HepG2 (cell line): ENCODE measurements around the gene GLI3. TPM values are rescaled to one million over a fixed set of nuclear protein-coding genes. Genes with fewer than 3 reads are reported as not detected.

ENCODE experiments used
- ATAC-seq: fragments of 200-7000 bp; cut with Tn5 transposase; 3 replicates; pipeline ENCODE4 v1.9.1; 2020; ENCODE audit warnings: mild to moderate bottlenecking, moderate library complexity
- BruUV-seq: library from RNA; stranded (reverse); fragments of 400-500 nt; replicated peaks from 2 replicates; lab custom pipeline; 2021; lab: Mats Ljungman, UMichigan
- CTCF ChIA-PET: fragments of 300-600 bp; formaldehyde crosslinking; extraction: SDS; loops from one replicate; lab custom pipeline; 2021; ENCODE audit warnings: low total read pairs, inconsistent platforms, low intra/inter-chr PET ratio; lab: Yijun Ruan, JAX
- POLR2A ChIA-PET: fragments of 350-600 bp; sonication (Branson Sonifier 250); formaldehyde crosslinking; loops from one replicate; lab custom pipeline; 2020; ENCODE audit warnings: antibody characterized with exemption, inconsistent platforms; lab: Yijun Ruan, JAX
- DNase-seq: peaks from one replicate; pipeline ENCODE4 v3.0.0-alpha.2; 2015; ENCODE audit warnings: low spot score
- FAIRE-seq: peaks from 3 replicates; lab custom pipeline; 2011; peaks lifted over from hg19 to GRCh38; lab: Jason Lieb, UNC
- H2AFZ ChIP-seq: one replicate; pipeline ENCODE4 v1.6.1; 2011; ENCODE audit warnings: low read length, inconsistent platforms
- H3K27ac ChIP-seq: fragments of 300-600 bp; 3 replicates; pipeline ENCODE4 v1.8.0; 2011; ENCODE audit warnings: mixed run types, mild to moderate bottlenecking, mixed read lengths, low read length, inconsistent platforms; ENCODE audit not compliant: insufficient read depth; ENCODE audit errors: extremely low read length
- H3K27me3 ChIP-seq, 2 experiments: fragments of 200-600 bp in 1 of 2; 2 replicates in 1 of 2; 3 replicates in 1 of 2; pipeline versions ENCODE4 v1.6.0 to v1.8.0; 2011; ENCODE audit warnings: low read length in 2 of 2, mild to moderate bottlenecking in 2 of 2, moderate library complexity in 2 of 2, inconsistent platforms in 1 of 2; ENCODE audit not compliant: insufficient read depth in 2 of 2, control insufficient read depth in 1 of 2
- H3K36me3 ChIP-seq, 2 experiments: fragments of 200-600 bp in 1 of 2; replicated peaks in 1 of 2; 2 replicates in 1 of 2; 3 replicates in 1 of 2; pipeline versions ENCODE4 v1.5.1 to v1.8.0; 2011; ENCODE audit warnings: low read length in 2 of 2, inconsistent platforms in 1 of 2; ENCODE audit not compliant: insufficient read depth in 2 of 2, control insufficient read depth in 1 of 2
- H3K4me1 ChIP-seq: 2 replicates; pipeline ENCODE4 v1.5.1; 2012; ENCODE audit warnings: low read length, inconsistent platforms; ENCODE audit not compliant: insufficient read depth
- H3K4me2 ChIP-seq: 2 replicates; pipeline ENCODE4 v1.6.0; 2011; ENCODE audit warnings: low read depth, low read length, inconsistent platforms
- H3K4me3 ChIP-seq, 3 experiments: fragments of 200-600 bp in 1 of 3; sonication (generic), shearing (Covaris generic) in 1 of 3; replicated peaks in 1 of 3; 2 replicates each; pipeline ENCODE4 v1.5.1; 2011 to 2016; ENCODE audit warnings: low read length in 3 of 3, inconsistent platforms in 2 of 3, low read depth in 2 of 3, mild to moderate bottlenecking in 2 of 3, control low read depth in 1 of 3, mixed read lengths in 1 of 3; ENCODE audit not compliant: insufficient read depth in 1 of 3
- H3K79me2 ChIP-seq: one replicate; pipeline ENCODE4 v1.6.1; 2011; ENCODE audit warnings: low read length, inconsistent platforms; ENCODE audit not compliant: insufficient read depth
- H3K9ac ChIP-seq: 2 replicates; pipeline ENCODE4 v1.6.0; 2011; ENCODE audit warnings: mild to moderate bottlenecking, low read depth, low read length, inconsistent platforms; ENCODE audit not compliant: insufficient read depth
- H3K9me3 ChIP-seq: 2 replicates; pipeline ENCODE4 v1.5.1; 2012; ENCODE audit warnings: mild to moderate bottlenecking, low read length
- H4K20me1 ChIP-seq: 2 replicates; pipeline ENCODE4 v1.6.0; 2011; ENCODE audit warnings: inconsistent platforms, mild to moderate bottlenecking, low read length, moderate library complexity; ENCODE audit not compliant: insufficient read depth
- ATF3 ChIP-seq: sonication (generic); formaldehyde crosslinking; IDR thresholded peaks from 2 replicates; pipeline ENCODE4 v1.4.0; 2020; ENCODE audit warnings: missing genetic modification reagents
- CEBPB ChIP-seq: IDR thresholded peaks from 2 replicates; pipeline ENCODE4 v1.6.1; 2011; ENCODE audit warnings: low read depth, low read length, improper control_type of control experiment, borderline replicate concordance
- HINFP ChIP-seq: sonication (generic); formaldehyde crosslinking; IDR thresholded peaks from 2 replicates; pipeline ENCODE4 v1.4.0; 2020; ENCODE audit warnings: low read depth, mild to moderate bottlenecking, missing genetic modification reagents
- HMGXB3 ChIP-seq: sonication (generic); formaldehyde crosslinking; IDR thresholded peaks from 2 replicates; pipeline ENCODE4 v1.4.0; 2020; ENCODE audit warnings: missing genetic modification reagents, borderline replicate concordance
- HNRNPK ChIP-seq: fragments of 200-400 bp; formaldehyde crosslinking; IDR thresholded peaks from 2 replicates; pipeline ENCODE4 v1.6.1; 2018; ENCODE audit warnings: low read length, low read depth, moderate library complexity, mild to moderate bottlenecking; ENCODE audit not compliant: poor library complexity, severe bottlenecking
- IKZF5 ChIP-seq: IDR thresholded peaks from 2 replicates; pipeline ENCODE4 v1.6.1; 2018; ENCODE audit warnings: missing genetic modification reagents, mild to moderate bottlenecking, missing compliant biosample characterization
- KDM4B ChIP-seq: sonication (generic); formaldehyde crosslinking; IDR thresholded peaks from 2 replicates; pipeline ENCODE4 v1.4.0; 2020; ENCODE audit warnings: missing genetic modification reagents
- MED8 ChIP-seq: sonication (generic); formaldehyde crosslinking; IDR thresholded peaks from 2 replicates; pipeline ENCODE4 v1.8.1; 2023; ENCODE audit warnings: mild to moderate bottlenecking, missing genetic modification reagents; ENCODE audit not compliant: insufficient replicate concordance
- RAD51 ChIP-seq: fragments of 450-650 bp; IDR thresholded peaks from 2 replicates; pipeline ENCODE4 v1.6.1; 2016; ENCODE audit warnings: borderline replicate concordance
- REPIN1 ChIP-seq: sonication (generic); formaldehyde crosslinking; IDR thresholded peaks from 2 replicates; pipeline ENCODE4 v1.8.0; 2022; ENCODE audit warnings: missing genetic modification reagents, low read depth, mild to moderate bottlenecking, borderline replicate concordance
- TRIM24 ChIP-seq: sonication (generic); formaldehyde crosslinking; IDR thresholded peaks from 2 replicates; pipeline ENCODE4 v1.8.0; 2022; ENCODE audit warnings: mild to moderate bottlenecking, missing genetic modification reagents
- ZNF276 ChIP-seq: sonication (generic); formaldehyde crosslinking; IDR thresholded peaks from 2 replicates; pipeline ENCODE4 v1.4.0; 2020; ENCODE audit warnings: mild to moderate bottlenecking, low read depth, missing genetic modification reagents
- ZNF557 ChIP-seq: sonication (generic); formaldehyde crosslinking; IDR thresholded peaks from 2 replicates; pipeline ENCODE4 v1.4.0; 2020; ENCODE audit warnings: missing genetic modification reagents
- WGBS: methylation state at CpG from one replicate; pipeline ENCODE4 v1.1.6; 2017; ENCODE audit warnings: low lambda C conversion rate; 5-methylcytosine and 5-hydroxymethylcytosine counted together
- in situ Hi-C: cut with HindIII; loops from 2 replicates; pipeline ENCODE4 v1.10.0; 2017; ENCODE audit warnings: low pct_unique_long_range_greater_than_20kb; ENCODE audit not compliant: extremely low pct_ligation_motif_present
- intact Hi-C: fragments of 100-400 bp; cut with micrococcal nuclease; formaldehyde crosslinking; loops from one replicate; pipeline ENCODE4 v1.10.0; 2022; ENCODE audit not compliant: unreplicated experiment
- polyA plus RNA-seq, 8 experiments: library from polyadenylated mRNA; depleted of rRNA in 3 of 8; stranded (reverse) in 7 of 8; unstranded in 1 of 8; fragments of >200 nt; fragmentation: Illumina TruSeq in 4 of 8; extraction: Trizol in 4 of 8; gene quantifications; 2 replicates each; pipeline versions ENCODE4 v1.2.1 to v1.2.3, GENCODE V29; 2011 to 2016; ENCODE audit warnings: low read depth in 4 of 8, missing spikeins in 1 of 8, mixed read lengths in 1 of 8; ENCODE audit not compliant: insufficient read depth in 1 of 8
- total RNA-seq, 5 experiments: library from RNA; depleted of rRNA; stranded (reverse); fragments of >200 nt; fragmentation: Illumina TruSeq; extraction: Trizol; gene quantifications; 2 replicates each; pipeline ENCODE4 v1.2.3, GENCODE V29; 2016; ENCODE audit warnings: low read depth in 1 of 5

Gene GLI3
- total and polyA plus RNA-seq, 2 of the 13 experiments (the other 11 are each of a cell fraction or from before 2014, with no cell fraction given), result not detected

GRCh38 chr7:41912426-41912825, 324.6 kb downstream of the GLI3 start:
- Histone ChIP-seq H3K4me3 (no peak overlapping the region), H3K4me2 (no peak overlapping the region), H3K79me2 (no peaks in the 10 kb centered on the region), H3K4me1 (no peaks in the 10 kb centered on the region), H2AFZ (no peak overlapping the region), H3K9ac (no peak overlapping the region), H4K20me1 (no peaks in the 10 kb centered on the region), H3K27me3 (no peaks in the 10 kb centered on the region), H3K36me3 (no peaks in the 10 kb centered on the region), H3K9me3 (no peaks in the 10 kb centered on the region), H3K27ac (no peak overlapping the region)
- ChIA-PET POLR2A (no interaction called here), CTCF (no interaction called here)
- WGBS, result 8% methylated on average over 2 of the region's 2 CpGs
- no TSS peak for BruUV-seq
- no peak for DNase-seq
- intact Hi-C loops, result no loop called here
- FAIRE-seq, result no peak
- no peak for ATAC-seq
- in situ Hi-C loops, result no loop called here
- TF ChIP-seq IKZF5 (CRISPR knock-in tag) (no peak), REPIN1 (CRISPR knock-in tag) (no peak), ZNF276 (CRISPR knock-in tag) (no peak), MED8 (CRISPR knock-in tag) (no peak), TRIM24 (no peak), HNRNPK (no peak), ATF3 (CRISPR knock-in tag) (no peak), RAD51 (no peak), KDM4B (no peak), HINFP (no peak), HMGXB3 (CRISPR knock-in tag) (no peak), ZNF557 (CRISPR knock-in tag) (no peak), CEBPB (no peak)
